ENCODE results near the gene KRT80.

Gene KRT80

DNA sequence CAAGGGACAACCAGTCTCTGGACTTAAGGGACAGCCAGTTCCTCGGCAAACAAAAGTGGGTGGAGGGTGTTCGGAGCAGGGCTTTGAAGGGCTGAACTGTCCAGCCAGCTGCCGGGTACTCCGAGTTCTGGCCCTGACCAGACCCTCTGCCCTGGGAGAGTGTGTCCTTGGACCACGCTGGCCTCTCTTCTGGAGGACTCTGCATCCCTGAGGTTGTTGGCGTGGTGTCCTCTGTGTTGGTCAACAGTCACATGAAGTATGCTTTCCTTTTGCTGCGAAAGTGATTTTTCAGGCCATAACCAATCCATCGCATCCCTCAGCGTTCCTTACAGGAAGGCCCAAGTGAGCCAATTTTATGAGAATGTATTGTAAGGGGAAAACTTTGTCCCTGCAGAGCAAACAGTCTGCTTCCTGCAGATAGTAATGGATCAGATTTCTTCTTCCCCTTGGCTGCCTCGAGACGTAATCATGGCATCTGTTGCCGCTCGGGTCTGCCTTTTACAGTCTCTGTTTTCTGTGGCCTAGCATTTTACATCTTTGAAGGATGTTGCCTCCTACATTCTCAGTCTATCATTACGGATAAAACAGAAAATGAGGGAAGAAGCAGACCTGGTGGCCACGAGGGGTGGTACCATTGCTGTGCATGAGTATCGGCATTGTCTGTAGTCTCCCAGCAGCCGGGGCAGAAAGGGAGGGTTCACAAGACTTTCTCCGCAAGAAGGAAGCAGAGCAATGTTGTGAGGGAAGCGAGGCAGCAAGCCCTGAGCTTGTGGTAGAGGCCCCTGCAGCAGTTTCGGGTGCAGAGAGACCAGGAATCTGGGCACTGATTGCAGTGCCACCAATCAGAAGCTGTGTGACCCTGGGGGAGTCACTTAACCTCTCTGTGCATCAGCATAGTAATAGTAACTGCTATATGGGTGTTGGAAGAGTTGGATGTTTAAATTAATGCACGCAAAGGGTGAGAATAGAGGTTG is 64.9 kb downstream of the KRT80 start:
- no peak for DNase-seq

DNA sequence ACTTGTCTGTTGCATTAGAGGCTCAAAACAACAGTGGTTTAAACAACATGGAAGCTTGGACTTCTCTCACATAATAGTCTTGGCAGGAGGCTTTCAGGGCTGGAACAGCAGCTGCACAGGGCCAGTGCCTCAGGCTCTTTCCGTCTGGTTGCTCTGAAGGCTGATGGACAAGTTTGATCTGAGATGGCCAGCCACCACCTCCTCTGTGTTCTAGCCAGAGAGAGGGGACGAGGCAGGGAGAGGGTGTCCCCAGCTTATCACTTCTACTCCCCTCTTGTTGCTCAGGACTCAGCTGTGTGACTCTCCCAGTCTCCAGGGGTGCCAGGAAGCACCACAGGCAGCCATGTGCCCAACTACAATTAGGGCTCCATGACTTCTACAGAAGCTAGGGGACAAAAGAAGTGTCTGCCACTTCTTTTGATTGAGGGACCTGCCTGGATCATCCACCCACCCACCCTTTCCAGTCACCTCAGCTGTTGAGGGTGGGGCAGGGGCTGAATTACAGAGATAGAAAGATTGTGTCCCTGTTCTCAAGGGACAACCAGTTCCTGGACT is 65.7 kb downstream of the KRT80 start:
- DNase-seq, result no peak

DNA sequence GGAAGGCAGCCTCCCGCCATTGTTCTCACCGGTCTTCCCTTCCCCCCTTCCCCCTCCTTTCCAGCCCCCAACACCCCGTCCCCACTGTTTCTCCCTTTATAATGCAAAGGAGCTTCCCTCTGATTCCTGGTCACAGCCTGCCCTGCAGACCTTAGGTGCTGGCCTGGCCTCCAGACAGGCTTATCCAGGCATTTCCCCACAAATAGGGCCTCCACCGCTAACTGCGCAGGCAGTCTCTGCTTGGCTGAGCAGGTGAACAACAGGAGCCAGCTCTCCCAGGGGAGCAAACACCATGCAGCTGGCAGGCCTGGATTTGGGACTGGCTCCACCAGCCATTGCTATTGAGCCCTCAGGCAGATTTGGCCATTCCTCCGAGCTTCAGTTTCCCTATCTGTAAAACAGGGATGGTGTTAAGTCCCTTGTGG is 66.3 kb downstream of the KRT80 start:
- no peak for DNase-seq

DNA sequence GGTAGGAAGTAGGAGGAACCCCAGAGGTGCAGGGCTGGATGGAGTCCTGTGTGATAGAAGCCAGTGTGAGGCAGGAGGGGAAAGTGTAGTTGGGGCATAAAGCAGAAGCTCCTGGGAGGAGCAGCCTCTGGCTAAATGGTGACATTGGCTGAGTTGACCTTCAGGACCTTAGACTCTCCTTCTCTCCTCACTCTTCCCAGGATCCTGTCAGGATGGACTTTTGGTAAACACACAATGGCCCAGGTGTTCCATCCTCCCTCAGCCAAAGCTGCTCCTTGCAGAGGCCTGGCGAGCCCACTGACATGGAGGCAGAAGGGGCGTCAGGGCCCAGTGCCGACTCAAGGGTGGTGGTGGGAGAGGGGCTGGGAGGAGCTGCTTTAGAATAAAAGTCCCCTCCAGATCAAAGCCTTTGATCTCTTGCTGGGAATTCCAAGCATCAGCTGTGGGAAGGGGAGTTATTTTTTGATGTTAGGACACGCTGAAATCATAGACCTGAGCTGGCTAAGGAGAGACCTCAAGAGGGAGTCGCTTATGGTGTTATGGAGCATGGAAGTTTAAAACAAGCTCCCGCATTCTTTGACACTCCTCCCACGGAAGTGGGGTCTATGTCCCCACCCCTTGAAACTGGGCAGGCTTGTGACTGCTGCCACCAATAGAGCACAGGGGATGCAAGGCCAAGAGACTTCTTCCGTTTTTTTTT is 68.2 kb downstream of the KRT80 start:
- DNase-seq, result no peak

DNA sequence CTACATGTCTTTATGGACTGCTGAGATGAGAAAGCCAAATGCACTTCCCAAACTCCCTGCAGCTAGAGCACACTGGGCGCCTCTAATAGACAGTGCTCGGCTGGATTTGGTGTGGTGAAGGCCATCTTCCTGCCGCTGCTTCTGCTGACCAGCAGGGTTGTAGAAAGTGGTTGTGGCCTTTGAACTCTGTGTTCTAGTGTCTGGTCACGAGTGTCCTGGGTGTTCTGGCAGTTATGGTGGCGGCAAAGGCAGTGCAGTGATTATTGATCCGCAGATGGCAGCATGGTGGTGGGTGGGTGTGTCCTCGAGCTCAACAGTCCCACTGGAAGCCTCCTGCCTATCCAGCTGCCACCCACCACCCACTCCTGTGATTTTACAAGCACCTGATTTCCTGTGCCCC is 68.9 kb downstream of the KRT80 start:
- no peak for DNase-seq

DNA sequence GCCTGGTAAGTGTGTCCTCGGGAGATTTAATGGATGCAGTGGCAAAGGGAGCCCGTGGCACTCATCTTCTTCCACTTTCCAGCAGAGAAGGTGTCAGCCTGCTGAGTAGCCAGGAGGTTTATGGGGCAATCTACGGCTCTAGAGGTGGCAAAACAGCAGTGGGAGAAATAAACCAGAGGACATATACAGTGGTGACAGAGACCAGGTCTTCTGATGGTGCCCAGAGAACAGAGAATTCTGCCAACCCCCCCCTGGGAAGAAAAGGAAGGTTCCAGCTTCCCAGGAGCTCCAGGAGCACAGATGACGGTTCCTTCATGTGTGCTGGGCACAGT is 69.3 kb downstream of the KRT80 start:
- DNase-seq, result no peak

DNA sequence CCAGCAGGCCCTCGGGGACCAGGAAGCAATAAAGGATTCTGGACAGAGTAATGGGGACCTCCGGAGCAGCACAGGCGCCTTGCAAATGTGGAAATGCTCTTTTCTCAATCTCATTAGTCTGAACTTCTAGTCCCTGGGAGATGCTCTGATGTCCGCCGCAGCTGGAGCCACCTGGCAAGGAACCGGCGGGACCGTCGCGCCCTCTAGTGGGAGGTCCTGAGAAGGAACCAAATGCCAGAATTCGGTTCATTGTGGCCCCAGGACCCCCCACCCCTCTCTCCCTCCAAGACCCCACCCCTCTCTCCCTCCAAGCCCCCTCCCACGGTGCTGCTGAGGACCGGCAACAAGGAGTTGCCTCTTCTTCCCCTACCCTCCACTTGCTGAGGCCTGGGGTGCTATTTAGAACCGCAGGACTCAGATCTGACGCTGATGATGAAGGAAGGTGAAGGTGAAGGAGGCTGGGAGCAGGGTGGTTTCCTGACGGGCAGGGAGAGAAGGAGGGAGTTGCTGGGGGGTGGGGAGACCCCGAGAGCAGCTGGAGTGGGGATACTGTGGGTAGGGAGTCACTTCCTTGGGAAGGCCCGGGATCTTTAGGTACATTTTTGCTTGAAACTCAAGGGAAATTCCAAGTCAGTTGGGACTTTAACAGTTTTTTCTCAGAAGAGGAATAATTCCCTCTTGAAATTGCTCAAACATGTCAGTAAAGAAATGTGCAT is 69.8 kb downstream of the KRT80 start:
- DNase-seq, result peak; percentile 46

DNA sequence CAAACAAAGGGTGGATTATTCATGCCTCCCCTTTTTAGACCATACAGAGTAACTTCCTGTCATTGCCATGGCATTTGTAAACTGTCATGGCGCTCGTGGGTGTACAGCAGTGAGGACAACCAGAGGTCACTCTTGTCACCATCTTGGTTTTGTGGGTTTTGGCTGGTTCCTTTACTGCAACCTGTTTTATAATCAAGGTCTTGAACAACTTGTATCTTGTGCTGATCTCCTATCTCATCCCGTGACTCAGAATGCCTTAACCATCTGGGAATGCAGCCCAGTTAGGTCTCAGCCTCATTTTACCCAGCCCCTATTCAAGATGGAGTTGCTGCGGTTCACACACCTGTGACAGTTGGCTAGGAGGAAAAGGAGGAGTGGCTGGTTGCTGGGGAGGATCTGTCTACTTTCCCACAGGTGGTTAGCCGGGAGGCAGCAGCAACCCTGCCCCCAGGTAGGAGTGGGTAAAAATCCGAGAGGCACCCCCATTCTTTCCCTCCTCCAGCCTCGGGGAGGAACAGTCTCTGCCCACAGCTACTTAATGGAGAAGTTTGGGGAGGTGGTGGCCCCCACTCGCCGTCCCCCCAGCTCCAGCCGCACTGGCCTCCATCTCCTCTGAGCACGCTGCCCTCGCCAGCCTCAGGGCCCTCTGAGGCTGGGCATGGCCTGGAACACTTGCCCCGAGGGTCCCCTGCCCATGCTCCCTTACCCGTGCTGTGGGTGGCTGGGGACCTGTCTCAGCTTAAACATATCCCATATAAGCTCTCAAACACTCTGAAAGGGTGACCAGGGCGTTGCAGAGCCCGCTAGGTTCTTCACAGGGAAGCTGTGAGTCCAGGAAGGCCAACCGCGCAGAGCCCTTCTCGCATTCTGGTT is 70.6 kb downstream of the KRT80 start:
- DNase-seq, result no peak

DNA sequence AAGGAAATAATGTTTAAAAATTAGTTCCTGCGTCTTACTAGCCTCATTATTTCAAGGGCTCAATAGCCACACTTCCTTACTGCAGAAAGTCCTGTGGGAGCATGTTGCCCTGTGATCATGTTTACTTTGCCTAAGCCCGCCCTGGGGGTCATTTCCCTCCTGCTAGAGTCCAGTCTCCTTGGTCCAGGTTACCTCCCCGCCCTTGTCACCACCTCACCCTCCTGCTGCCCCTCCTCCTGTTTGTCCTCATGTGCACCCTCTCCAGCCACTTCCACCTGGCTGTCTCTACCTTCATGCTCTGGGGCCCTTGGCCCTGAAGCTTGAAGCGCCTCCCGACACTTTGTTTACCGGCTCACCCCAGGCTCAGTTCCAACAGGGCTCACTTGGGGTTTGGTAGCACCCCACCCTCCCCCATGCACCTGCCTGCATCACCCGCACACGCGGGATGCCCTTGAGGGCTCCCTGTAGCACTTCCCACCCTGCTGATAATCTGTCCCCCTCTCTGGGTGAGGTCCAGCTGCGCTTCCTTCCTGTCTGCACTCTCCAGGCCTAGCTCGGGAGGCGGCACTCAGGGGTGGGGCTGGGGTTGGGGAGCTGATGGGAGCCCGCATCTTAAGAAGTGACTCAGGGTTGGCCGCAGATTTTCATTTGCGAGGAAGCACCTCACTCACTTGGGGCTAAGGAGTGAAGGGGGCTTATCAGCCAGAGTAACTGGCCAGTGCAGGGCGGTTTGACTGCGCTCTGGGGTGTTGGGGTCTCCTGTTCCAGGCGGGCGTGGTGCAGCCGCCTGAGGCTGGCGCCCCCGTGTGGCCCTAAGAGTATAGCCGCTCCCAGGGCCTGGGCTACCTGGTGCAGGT is 72.2 kb downstream of the KRT80 start:
- peak; percentile 21 for DNase-seq
